Esophagus squamous epithelium (tissue), 4 donors: ENCODE results near the gene SFRP5.

Source experiments
- CTCF ChIP-seq, 6 experiments: fragments of 450-650 bp in 4 of 6; fragments of 200-600 bp in 2 of 6; sonication (generic) in 2 of 6; IDR thresholded peaks; one replicate each; pipeline ENCODE4 v1.5.1; 2016 to 2019; ENCODE audit warnings: antibody characterized with exemption in 6 of 6, mild to moderate bottlenecking in 4 of 6, moderate library complexity in 4 of 6
- POLR2A ChIP-seq, 4 donors: fragments of 450-650 bp; IDR thresholded peaks; one replicate each; pipeline ENCODE4 v1.6.1; 2017; ENCODE audit warnings: antibody characterized with exemption in 4 of 4, mild to moderate bottlenecking in 4 of 4, moderate library complexity in 3 of 4

- TF ChIP-seq CTCF (IDR thresholded peaks at IDR 0.05) (no peak), POLR2A (IDR thresholded peaks at IDR 0.05) (no peak)
These were observed 10.0 kb upstream of the SFRP5 start for GRCh38 chr10:97781618-97782331.
